Left colon (tissue), 2 donors: ENCODE measurements around the gene WFIKKN1. TPM values are rescaled to one million over a fixed set of nuclear protein-coding genes. Genes with fewer than 3 reads are reported as not detected.

Experiments
- ATAC-seq: fragments of 200-7000 bp; cut with Tn5 transposase; one replicate; pipeline ENCODE4 v1.9.1; 2020; ENCODE audit warnings: mild to moderate bottlenecking, moderate library complexity
- DNase-seq, 2 donors: peaks; one replicate each; pipeline ENCODE4 v3.0.0-alpha.2; 2020
- intact Hi-C, 2 donors: fragments of 100-400 bp; cut with DNase I in 1 of 2; cut with micrococcal nuclease in 1 of 2; formaldehyde crosslinking; loops; one replicate each; pipeline versions ENCODE4 v1.11.2 to v1.14.0; 2022; cut with DNase I, micrococcal nuclease
- total RNA-seq, 2 donors: library from RNA; stranded (reverse); fragmentation: NEBNext Ultra II Directional; extraction: Animal tissue kit (Norgen Biotek cat#: 25700); gene quantifications; one replicate each; pipeline ENCODE4 v1.2.1, GENCODE V29; 2021
- donor health status: DM: no; HTN: no; CAD: no.
- donor health status: DM: yes; HTN: yes; CAD: no.

Gene WFIKKN1
- total RNA-seq, 2 donors from 2014 or later: 0.64 to 3.6 TPM

DNA sequence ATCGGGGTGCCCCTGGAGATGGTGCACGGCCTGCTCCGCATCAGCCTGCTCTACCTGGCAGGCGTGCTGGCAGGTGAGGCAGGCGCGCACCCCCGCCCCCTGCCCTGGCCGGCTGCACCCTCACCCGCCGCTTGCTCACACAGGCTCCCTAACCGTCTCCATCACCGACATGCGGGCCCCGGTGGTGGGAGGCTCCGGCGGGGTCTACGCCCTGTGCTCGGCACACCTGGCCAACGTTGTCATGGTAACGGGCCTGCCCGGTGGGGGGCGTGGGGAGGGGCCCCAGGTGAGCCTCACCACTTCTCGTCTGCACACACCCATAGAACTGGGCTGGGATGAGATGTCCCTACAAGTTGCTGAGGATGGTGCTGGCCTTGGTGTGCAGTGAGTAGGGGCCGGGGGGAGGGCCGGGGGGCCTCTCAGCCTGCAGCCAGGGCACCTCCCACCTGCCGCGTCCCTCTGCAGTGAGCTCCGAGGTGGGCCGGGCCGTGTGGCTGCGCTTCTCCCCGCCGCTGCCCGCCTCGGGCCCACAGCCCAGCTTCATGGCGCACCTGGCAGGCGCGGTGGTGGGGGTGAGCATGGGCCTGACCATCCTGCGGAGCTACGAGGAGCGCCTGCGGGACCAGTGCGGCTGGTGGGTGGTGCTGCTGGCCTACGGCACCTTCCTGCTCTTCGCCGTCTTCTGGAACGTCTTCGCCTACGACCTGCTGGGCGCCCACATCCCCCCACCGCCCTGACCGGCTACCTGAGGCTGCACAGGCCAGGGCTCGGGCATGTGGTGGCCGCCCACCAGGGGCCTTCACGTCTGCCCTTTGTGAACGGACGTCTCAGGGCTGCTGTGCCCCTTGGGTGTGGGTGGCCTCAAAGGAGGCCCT lies 46.8 kb downstream of the WFIKKN1 start:
- ATAC-seq: no peak
- DNase-seq: no peak
- intact Hi-C loops: no loop called here

DNA sequence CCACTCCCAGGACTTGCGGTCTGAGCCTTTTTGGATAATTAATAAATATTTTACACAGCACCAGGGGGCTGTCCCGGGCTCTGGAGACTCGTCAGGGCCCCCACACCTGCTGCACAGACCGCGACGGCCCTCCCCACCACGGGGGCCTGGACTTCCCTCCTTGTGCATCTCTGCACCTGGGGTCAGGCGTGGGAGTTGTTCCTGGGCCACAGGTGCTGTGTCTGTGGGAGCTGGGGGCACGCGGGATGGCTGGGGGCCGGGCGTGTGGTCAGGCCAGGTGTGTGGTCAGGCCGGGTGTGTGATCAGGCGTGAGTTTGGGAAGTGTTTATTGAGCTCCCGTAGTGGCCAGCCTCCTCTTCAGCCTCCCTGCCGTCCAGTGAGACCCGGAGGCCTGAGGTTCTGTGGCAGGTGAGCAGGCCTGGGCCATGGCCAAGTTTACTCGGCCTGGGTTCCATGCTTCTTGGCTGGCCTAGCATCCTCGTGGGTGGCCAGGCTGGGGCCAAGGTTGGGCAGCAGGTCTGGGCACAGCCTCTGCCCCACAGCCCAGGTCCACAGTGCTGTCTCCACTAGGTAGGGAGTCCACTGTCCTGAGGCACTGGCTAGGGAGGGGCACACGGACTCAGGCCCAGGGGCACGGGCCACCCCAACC lies 47.5 kb downstream of the WFIKKN1 start:
- DNase-seq (no peak), ATAC-seq (no peak)
- intact Hi-C loops: no loop called here

DNA sequence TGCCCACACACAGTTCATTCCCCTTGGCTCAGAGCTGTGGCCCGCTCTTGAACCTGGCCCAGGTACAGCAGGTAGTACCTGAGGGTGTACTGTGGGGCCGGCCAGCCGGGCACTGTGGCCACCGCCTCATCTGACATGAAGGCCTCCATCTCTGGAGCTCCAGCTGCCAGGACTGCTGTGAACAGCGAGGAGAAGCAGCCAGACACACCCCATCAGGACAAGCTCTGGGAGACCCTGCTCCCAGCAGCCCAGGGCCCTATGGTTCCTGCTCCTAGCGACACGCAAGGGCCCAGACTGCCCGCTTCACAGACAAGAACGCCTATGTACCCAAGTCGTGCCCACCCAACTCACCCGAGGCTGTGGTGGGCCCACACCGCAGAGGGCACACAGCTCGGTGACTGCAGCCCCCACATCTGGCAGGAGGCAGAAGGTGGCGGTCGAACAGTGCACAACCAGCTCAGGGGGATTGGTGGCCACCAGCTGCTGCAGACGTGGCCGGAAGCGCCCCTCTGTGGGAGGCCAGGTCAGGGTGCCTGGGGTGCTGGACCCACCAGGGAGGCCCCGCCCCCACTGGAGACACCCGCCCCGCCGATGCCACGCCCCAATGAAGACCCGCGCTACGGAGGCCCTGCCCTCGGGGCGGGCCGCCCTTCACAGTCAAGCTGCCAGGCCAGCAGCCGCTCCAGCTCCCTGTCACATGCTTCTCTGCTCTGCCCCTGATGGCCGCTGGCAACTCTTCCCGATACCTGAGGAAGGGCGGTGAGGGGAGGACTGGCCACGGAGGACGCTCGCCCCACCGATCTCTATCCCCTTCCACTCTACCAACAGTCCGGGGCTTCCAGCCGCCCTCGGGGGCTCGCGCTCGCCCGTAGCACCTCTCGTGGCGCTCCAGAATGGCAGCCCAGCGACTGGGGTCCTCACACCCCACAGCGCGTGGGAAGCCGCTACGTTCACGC lies 48.4 kb downstream of the WFIKKN1 start:
- intact Hi-C loops: no loop called here
- peak; percentile 77 to 87 for DNase-seq
- ATAC-seq: peak; percentile 22

DNA sequence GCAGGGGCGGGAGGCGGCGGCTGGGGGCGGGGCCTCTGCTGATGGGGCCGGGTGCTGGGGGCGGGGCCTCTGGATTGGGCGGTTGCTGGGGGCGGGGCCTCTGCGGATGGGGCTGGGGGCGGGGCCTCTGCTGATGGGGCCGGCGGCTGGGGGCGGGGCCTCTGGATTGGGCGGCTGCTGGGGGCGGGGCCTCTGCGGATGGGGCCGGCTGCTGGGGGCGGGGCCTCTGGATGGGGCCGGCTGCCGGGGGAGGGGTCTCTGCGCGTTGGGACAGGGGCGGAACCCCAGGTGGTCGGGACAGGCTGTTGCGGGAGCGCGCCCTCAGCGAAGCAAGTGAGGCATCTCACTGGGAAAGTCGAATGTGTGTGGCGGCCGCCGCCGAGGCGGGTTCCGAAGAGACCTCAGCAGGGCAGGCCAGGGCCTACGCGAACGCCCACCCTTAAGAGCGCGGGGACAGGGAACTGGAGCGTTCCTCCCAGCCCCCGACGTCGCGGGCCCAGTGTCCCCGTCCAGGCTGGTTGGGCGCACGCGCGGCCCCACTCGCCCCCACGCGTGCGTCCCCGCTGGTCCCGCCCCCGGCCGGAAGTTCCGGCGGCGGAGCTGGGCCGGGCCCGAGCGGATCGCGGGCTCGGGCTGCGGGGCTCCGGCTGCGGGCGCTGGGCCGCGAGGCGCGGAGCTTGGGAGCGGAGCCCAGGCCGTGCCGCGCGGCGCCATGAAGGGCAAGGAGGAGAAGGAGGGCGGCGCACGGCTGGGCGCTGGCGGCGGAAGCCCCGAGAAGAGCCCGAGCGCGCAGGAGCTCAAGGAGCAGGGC lies 49.2 kb downstream of the WFIKKN1 start, which contains the start of gene STUB1:
Gene STUB1, plus strand, starts transcription at position 597 of the 811 bp plus-strand sequence. Its CDS starts 116 bp downstream, at position 713.
- intact Hi-C loops: no loop called here
- ATAC-seq (peak; percentile 54), DNase-seq (peak; percentile 85 to 91)

DNA sequence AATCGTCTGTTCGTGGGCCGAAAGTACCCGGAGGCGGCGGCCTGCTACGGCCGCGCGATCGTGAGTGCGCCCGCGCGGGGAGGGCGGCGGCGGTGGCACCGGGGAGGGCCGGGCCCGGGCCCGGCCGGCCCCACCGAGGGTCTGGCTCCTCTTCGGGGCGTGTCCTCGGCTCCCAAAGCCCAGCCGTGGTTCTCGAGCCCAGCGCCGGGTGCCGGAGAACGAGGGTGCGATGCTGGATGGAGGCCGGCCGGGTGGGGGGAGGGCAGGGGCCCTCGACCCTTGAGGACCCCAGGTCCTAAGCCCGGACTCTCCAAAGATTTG lies 49.8 kb downstream of the WFIKKN1 start:
- intact Hi-C loops: no loop called here
- no peak for DNase-seq

DNA sequence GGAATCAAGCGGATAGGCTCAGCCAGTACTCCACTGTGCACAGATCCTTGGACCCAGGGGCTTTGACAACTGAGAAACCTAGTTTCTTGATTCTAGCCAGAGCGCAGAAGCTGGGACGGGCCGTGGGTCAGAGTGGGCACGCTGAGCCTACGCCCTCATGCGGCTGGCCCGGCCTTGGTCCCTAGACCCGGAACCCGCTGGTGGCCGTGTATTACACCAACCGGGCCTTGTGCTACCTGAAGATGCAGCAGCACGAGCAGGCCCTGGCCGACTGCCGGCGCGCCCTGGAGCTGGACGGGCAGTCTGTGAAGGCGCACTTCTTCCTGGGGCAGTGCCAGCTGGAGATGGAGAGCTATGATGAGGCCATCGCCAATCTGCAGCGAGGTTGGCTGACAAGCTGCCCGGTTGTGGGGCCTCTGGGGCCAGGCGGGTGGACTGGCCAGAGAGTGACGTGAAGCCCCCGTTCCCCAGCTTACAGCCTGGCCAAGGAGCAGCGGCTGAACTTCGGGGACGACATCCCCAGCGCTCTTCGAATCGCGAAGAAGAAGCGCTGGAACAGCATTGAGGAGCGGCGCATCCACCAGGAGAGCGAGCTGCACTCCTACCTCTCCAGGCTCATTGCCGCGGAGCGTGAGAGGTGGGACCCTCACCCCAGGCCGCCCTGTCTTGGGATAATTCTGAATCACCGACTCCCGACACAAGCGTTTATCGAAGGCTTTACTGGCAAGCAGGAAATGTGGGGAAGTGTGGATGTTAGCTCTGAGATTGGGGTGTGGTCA lies 50.4 kb downstream of the WFIKKN1 start:
- no peak for ATAC-seq
- peak in 1 of 2 donors; percentile 65 for DNase-seq
- intact Hi-C loops: no loop called here

More for the DNA sequence above, 49.8 kb downstream of the WFIKKN1 start:
- no peak for ATAC-seq

DNA sequence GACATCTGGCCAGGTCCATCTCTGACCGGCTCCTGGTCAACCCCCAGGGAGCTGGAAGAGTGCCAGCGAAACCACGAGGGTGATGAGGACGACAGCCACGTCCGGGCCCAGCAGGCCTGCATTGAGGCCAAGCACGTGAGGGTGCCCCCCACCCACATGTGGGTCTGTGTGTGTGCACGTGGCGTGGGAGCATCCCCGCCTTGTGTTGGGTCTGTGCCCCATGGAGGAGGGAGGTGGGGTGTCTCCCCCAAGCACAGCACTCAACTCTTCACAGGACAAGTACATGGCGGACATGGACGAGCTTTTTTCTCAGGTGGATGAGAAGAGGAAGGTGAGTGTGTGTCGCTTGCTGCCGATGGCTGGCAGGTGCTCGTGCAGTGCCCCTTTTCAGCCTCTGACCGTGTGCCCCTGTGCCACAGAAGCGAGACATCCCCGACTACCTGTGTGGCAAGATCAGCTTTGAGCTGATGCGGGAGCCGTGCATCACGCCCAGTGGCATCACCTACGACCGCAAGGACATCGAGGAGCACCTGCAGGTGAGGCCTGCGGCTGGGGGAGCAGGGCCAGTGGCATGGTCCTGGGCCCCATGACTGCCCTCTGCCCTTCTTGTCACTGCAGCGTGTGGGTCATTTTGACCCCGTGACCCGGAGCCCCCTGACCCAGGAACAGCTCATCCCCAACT lies 51.1 kb downstream of the WFIKKN1 start:
- ATAC-seq (no peak), DNase-seq (no peak)
- intact Hi-C loops: no loop called here

DNA sequence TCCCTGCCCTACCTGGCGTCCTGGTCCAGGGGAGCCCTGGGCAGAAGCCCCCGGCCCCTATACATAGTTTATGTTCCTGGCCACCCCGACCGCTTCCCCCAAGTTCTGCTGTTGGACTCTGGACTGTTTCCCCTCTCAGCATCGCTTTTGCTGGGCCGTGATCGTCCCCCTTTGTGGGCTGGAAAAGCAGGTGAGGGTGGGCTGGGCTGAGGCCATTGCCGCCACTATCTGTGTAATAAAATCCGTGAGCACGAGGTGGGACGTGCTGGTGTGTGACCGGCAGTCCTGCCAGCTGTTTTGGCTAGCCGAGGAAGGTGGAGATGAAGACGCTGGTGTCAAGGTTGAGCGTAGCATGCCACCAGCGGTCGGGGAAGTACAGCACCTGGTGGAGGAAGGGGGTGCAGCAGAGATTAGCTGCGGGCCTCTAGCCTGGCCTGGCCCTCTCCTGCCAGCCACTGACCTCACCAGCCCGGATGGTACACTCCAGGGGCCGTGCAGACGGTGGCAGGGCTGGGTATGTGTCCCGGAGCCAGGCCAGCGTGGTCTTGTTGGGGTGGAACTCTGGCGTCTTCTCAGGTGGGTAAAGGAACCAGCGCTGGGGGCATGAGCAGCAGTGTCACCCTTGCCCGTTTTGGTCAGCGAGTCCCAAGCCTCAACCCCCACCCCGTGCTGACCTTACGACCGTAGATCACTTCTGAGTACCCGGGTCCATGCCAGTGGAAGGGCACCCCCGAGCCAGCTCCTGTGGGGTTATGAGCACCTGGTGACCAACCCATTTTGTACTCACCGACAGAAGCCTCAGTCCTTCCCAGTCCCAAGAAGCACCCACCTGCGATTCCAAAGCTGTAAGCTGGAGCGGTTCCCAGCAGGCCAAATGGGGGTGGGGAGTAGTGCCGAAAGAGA lies 52.0 kb downstream of the WFIKKN1 start:
- intact Hi-C loops: no loop called here
- ATAC-seq (no peak), DNase-seq (no peak)

DNA sequence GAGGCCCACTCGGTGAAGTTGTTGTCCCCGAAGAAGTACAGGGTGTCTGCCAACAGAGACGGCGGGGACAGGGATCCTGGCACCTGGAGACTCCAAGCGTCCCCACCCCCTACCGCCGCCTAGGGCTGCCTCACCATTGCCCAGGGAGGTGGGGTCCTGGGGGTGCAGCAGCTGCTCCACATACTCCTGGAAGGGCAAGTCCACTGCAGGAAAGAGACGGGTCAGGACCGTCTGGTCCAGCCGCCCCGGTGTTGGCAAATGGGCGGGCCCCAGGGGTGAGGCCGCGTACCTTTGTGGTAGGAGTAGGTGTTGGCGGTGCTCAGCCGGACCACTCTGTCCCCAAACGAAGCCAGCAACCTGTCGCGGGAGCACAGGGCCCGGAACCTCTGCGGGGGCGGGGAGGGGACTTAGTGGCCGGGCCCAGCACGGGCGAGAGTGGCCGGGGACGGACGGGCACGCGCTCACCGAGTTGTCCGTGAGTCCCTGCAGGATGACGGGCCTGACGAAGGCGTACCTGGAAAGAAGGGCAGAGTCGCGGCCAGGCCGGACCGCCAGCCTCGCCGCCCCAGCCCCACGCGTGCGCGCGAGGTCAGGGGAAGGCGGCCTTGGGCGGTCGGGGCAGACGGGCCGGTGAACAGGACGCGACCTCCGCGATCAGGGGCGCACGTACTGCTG lies 52.7 kb downstream of the WFIKKN1 start:
- DNase-seq (no peak), ATAC-seq (no peak)
- intact Hi-C loops: no loop called here

Other genes with a start within 250 kb of the WFIKKN1 start
- gene PGAP6, start 249.0 kb upstream of the WFIKKN1 start, total RNA-seq: 100 to 1,000 TPM; 116 to 130 TPM
- gene NME4, start 233.8 kb upstream of the WFIKKN1 start, total RNA-seq: 10 to 100 TPM; 38.4 to 39.1 TPM
- gene DECR2, start 229.1 kb upstream of the WFIKKN1 start, total RNA-seq: 10 to 100 TPM; 60.6 to 61.8 TPM
- gene RAB11FIP3, start 205.3 kb upstream of the WFIKKN1 start, total RNA-seq: 10 to 100 TPM; 21.2 to 23.2 TPM
- gene CAPN15, start 103.3 kb upstream of the WFIKKN1 start, total RNA-seq: 100 to 1,000 TPM in 1 of 2 donors, 10 to 100 TPM in 1; 98.8 to 102 TPM
- not detected for gene PRR35, start 70.6 kb upstream of the WFIKKN1 start, total RNA-seq
- gene NHLRC4, start 64.0 kb upstream of the WFIKKN1 start, total RNA-seq: under 1 TPM in 1 of 2 donors, not detected in 1; 0.36 TPM
- 10 to 100 TPM; 37.6 to 39.5 TPM for gene PIGQ, start 61.0 kb upstream of the WFIKKN1 start, total RNA-seq
- 10 to 100 TPM; 38.2 to 43.4 TPM for gene RAB40C, start 40.9 kb upstream of the WFIKKN1 start, total RNA-seq
- 10 to 100 TPM; 42.0 to 52.0 TPM for gene METTL26, start 5.3 kb downstream of the WFIKKN1 start, total RNA-seq
- 100 to 1,000 TPM in 1 of 2 donors, 10 to 100 TPM in 1; 98.5 to 161 TPM for gene MCRIP2, start 10.8 kb downstream of the WFIKKN1 start, total RNA-seq
- gene WDR90, start 18.4 kb downstream of the WFIKKN1 start, total RNA-seq: 10 to 100 TPM; 28.3 to 57.6 TPM
- gene RHOT2, start 37.1 kb downstream of the WFIKKN1 start, total RNA-seq: 100 to 1,000 TPM; 118 to 158 TPM
- 1 to 10 TPM; 4.4 to 5.3 TPM for gene RHBDL1, start 44.7 kb downstream of the WFIKKN1 start, total RNA-seq
- 100 to 1,000 TPM in 1 of 2 donors, 10 to 100 TPM in 1; 86.6 to 105 TPM for gene STUB1, start 49.4 kb downstream of the WFIKKN1 start, total RNA-seq
- gene JMJD8, start 53.3 kb downstream of the WFIKKN1 start, total RNA-seq: 10 to 100 TPM; 41.6 to 49.2 TPM
- 10 to 100 TPM in 1 of 2 donors, 1 to 10 TPM in 1; 9.5 to 10.6 TPM for gene WDR24, start 59.4 kb downstream of the WFIKKN1 start, total RNA-seq
- gene FBXL16, start 74.8 kb downstream of the WFIKKN1 start, total RNA-seq: 1 to 10 TPM; 1.2 to 3.1 TPM
- gene METRN, start 84.1 kb downstream of the WFIKKN1 start, total RNA-seq: 10 to 100 TPM; 21.7 to 37.8 TPM
- gene ANTKMT, start 90.2 kb downstream of the WFIKKN1 start, total RNA-seq: 10 to 100 TPM; 47.2 to 48.6 TPM
- gene CCDC78, start 95.5 kb downstream of the WFIKKN1 start, total RNA-seq: under 1 TPM; 0.75 to 0.95 TPM
- 1 to 10 TPM; 2.0 to 3.3 TPM for gene HAGHL, start 96.1 kb downstream of the WFIKKN1 start, total RNA-seq
- gene CIAO3, start 110.0 kb downstream of the WFIKKN1 start, total RNA-seq: 10 to 100 TPM; 36.0 to 50.2 TPM
- gene MSLN, start 129.7 kb downstream of the WFIKKN1 start, total RNA-seq: 1 to 10 TPM; 6.4 to 7.0 TPM
- 10 to 100 TPM; 21.3 to 24.1 TPM for gene RPUSD1, start 157.4 kb downstream of the WFIKKN1 start, total RNA-seq
- 10 to 100 TPM in 1 of 2 donors, 1 to 10 TPM in 1; 9.5 to 20.3 TPM for gene CHTF18, start 157.6 kb downstream of the WFIKKN1 start, total RNA-seq
- under 1 TPM; 0.40 to 0.53 TPM for gene GNG13, start 169.7 kb downstream of the WFIKKN1 start, total RNA-seq